ENCODE data around the gene IL25.

DNA sequence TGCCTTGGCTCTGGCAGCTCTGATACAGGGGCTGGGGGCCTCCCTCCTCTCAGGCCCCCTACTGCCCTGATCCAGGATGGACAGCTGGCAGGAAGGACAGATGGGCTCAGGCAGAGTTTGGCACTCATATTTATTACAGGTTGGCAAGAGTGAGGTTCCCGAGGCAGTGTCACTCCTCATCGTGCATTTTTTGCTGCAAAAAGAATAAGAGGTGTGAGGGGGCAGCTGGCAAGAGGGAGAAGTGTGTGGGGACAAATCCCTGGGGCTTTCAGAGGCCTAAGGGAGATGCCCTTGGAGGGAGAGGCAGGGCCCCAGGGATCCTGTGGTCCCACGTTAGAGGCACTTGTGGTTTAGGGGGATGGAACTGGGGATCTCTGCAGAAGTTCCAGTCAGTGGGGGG lies 9.3 kb downstream of the IL25 start:
- TF ChIP-seq, protein P1, sequence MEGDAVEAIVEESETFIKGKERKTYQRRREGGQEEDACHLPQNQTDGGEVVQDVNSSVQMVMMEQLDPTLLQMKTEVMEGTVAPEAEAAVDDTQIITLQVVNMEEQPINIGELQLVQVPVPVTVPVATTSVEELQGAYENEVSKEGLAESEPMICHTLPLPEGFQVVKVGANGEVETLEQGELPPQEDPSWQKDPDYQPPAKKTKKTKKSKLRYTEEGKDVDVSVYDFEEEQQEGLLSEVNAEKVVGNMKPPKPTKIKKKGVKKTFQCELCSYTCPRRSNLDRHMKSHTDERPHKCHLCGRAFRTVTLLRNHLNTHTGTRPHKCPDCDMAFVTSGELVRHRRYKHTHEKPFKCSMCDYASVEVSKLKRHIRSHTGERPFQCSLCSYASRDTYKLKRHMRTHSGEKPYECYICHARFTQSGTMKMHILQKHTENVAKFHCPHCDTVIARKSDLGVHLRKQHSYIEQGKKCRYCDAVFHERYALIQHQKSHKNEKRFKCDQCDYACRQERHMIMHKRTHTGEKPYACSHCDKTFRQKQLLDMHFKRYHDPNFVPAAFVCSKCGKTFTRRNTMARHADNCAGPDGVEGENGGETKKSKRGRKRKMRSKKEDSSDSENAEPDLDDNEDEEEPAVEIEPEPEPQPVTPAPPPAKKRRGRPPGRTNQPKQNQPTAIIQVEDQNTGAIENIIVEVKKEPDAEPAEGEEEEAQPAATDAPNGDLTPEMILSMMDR (conservative IDR thresholded peaks at IDR 0.05), result no peak
- no peak for TF ChIP-seq EZH2 (IDR thresholded peaks at IDR 0.05; ENCODE audit: low read depth)
